IMR-90 (cell line): ENCODE measurements around the gene LDLRAD4.

Experiments
- CTCF ChIP-seq: conservative IDR thresholded peaks from 2 replicates; pipeline ENCODE4 v1.5.1; 2012; ENCODE audit warnings: mild to moderate bottlenecking, low read depth, low read length, improper control_type of control experiment
- POLR2A ChIP-seq: IDR thresholded peaks from 2 replicates; pipeline ENCODE4 v1.6.1; 2012; ENCODE audit warnings: mild to moderate bottlenecking, low read depth, low read length
- SMC3 ChIP-seq: fragments of 150-350 bp; IDR thresholded peaks from 2 replicates; pipeline ENCODE4 v1.6.1; 2016; ENCODE audit warnings: low read depth, mild to moderate bottlenecking, antibody characterized with exemption, low read length, moderate library complexity

DNA sequence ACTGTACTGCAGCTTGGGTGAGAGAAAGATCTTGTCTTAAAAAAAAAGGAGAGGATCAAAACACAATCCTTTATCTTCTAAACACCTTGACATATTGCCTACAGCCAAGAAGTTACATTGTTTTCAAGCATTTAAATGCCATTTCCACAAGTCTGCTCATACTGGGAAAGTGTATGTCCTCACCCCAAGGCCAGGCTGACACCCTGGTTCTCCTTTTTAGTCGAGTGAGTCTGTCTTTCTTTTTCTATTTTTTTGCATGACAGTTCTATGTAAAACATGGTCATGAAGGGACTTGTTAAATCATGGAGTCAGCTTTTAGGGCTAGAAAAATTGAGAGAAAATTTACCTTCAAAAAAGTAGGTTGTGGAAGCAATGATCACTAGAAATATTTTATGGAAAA, 274.5 kb downstream of the LDLRAD4 start:
- TF ChIP-seq CTCF (no peak), POLR2A (no peak), SMC3 (no peak)
